Body of pancreas (tissue), 4 donors: Measurements from ENCODE around the gene CCN6.

Experiments
- POLR2A ChIP-seq, 3 donors: fragments of 450-650 bp; IDR thresholded peaks; one replicate each; pipeline ENCODE4 v1.6.1; 2016; ENCODE audit warnings: antibody characterized with exemption in 3 of 3, mild to moderate bottlenecking in 2 of 3
- TF ChIP-seq, protein P1 (sequence below), 7 experiments: fragments of 450-650 bp in 4 of 7; fragments of 200-600 bp in 3 of 7; sonication (generic) in 3 of 7; IDR thresholded peaks; one replicate each; pipeline ENCODE4 v1.5.1; 2016 to 2019; ENCODE audit warnings: antibody characterized with exemption in 7 of 7

DNA sequence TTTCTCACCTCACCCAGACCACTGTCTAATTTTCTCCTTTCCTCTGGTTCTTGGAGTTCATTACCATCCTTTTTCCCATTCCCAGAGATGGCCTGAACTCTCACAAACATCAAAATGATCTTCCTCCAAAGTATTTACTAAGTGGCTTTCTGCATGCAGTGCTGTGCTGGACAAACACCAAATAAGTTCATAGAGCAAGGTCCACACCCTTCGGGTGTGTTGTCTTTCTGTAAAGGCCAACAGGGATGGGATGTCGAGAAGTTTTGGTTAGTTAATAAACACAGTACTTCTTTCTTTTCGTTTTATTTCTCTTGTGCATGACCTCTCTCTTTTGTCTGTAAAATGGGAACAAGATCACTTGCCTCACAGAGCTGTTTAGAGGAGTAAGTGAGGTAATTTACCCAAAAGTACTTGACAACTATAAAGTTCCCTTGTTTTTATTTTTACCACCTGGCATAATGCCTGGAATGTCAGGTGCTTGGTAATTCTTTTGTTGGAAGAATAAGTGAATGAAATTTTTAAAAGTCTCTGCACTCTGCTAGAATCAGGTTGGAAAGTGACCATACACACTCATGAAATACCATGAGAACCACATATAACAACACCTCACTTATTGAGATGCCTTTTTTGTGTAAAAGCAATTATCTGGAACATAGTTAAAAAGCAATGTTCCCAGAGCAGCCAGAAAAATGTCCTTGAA is 22.8 kb upstream of the CCN6 start:
- TF ChIP-seq, protein P1, sequence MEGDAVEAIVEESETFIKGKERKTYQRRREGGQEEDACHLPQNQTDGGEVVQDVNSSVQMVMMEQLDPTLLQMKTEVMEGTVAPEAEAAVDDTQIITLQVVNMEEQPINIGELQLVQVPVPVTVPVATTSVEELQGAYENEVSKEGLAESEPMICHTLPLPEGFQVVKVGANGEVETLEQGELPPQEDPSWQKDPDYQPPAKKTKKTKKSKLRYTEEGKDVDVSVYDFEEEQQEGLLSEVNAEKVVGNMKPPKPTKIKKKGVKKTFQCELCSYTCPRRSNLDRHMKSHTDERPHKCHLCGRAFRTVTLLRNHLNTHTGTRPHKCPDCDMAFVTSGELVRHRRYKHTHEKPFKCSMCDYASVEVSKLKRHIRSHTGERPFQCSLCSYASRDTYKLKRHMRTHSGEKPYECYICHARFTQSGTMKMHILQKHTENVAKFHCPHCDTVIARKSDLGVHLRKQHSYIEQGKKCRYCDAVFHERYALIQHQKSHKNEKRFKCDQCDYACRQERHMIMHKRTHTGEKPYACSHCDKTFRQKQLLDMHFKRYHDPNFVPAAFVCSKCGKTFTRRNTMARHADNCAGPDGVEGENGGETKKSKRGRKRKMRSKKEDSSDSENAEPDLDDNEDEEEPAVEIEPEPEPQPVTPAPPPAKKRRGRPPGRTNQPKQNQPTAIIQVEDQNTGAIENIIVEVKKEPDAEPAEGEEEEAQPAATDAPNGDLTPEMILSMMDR (IDR thresholded peaks at IDR 0.05): no peak
- no peak for TF ChIP-seq POLR2A (IDR thresholded peaks at IDR 0.05)
